ENCODE data around the gene RTN4IP1. TPM values are rescaled to one million over a fixed set of nuclear protein-coding genes. Genes with fewer than 3 reads are reported as not detected.

RTN4IP1 gene
- 0.43 TPM for total RNA-seq

GRCh38 chr6:106629103-106629858 is at the start of gene RTN4IP1, which contains the start of gene QRSL1:
Gene RTN4IP1 (minus strand): TSS chr6:106629498. CDS start chr6:106629021, 477 bp downstream.
Gene QRSL1 (plus strand): TSS chr6:106629578. CDS start chr6:106629682, 104 bp downstream.
- TF ChIP-seq CTCF (IDR thresholded peaks at IDR 0.05), result no peak
- peak; percentile 47 to 92 for DNase-seq (ENCODE audit: low spot score in 2 of 2)
- peak within 1 kb of the TSS; percentile 68 to 71 for H3K27ac ChIP-seq
- peak within 1 kb of the TSS; percentile 64 to 91 for H3K4me3 ChIP-seq
- intact Hi-C loops (cut with DNase I), result loop anchor here (1.0 kb wide), 2 partner anchors 110 to 304 kb away; partner anchors contain the start of gene ATG5
- no peaks in the 10 kb centered on the region for H3K36me3 ChIP-seq
- H3K27me3 ChIP-seq, result no peaks in the 10 kb centered on the region
- no peaks in the 10 kb centered on the region for H3K9me3 ChIP-seq
- H3K4me1 ChIP-seq, result peaks cover 0 to 7% of the 10 kb centered on the region in 2 donors

GRCh38 chr6:106677282-106677681 is 48.0 kb upstream of the RTN4IP1 start:
- Histone ChIP-seq H3K27ac (no peak overlapping the region), H3K4me3 (no peak overlapping the region), H3K36me3 (no peaks in the 10 kb centered on the region), H3K9me3 (no peaks in the 10 kb centered on the region), H3K27me3 (no peaks in the 10 kb centered on the region), H3K4me1 (no peaks in the 10 kb centered on the region)
- no peak for TF ChIP-seq CTCF (IDR thresholded peaks at IDR 0.05)
- no peak for DNase-seq (ENCODE audit: low spot score in 2 of 2)
- intact Hi-C loops (cut with DNase I), result no loop called here

- Histone ChIP-seq H3K36me3 (no peaks in the 10 kb centered on the region), H3K9me3 (no peaks in the 10 kb centered on the region), H3K4me3 (no peak overlapping the region), H3K27ac (no peak overlapping the region), H3K27me3 (no peaks in the 10 kb centered on the region), H3K4me1 (no peaks in the 10 kb centered on the region)
- TF ChIP-seq CTCF (IDR thresholded peaks at IDR 0.05), result no peak
- intact Hi-C loops (cut with DNase I), result no loop called here
- DNase-seq (ENCODE audit: low spot score in 2 of 2), result no peak
These were observed 45.4 kb upstream of the RTN4IP1 start for GRCh38 chr6:106674541-106675229.

- Histone ChIP-seq H3K27me3 (no peaks in the 10 kb centered on the region), H3K36me3 (no peaks in the 10 kb centered on the region), H3K4me3 (no peak overlapping the region), H3K9me3 (no peaks in the 10 kb centered on the region), H3K4me1 (no peaks in the 10 kb centered on the region), H3K27ac (no peak overlapping the region)
- intact Hi-C loops (cut with DNase I), result no loop called here
- DNase-seq (ENCODE audit: low spot score in 2 of 2), result no peak
- no peak for TF ChIP-seq CTCF (IDR thresholded peaks at IDR 0.05)
These were observed 42.4 kb upstream of the RTN4IP1 start for GRCh38 chr6:106671651-106672050.

- H3K4me1 ChIP-seq, result no peaks in the 10 kb centered on the region
- no peaks in the 10 kb centered on the region for H3K9me3 ChIP-seq
- intact Hi-C loops (cut with DNase I), result no loop called here
These were observed 40.9 kb upstream of the RTN4IP1 start for GRCh38 chr6:106670236-106670635.

More at GRCh38 chr6:106670236-106670635, 40.9 kb upstream of the RTN4IP1 start:
- TF ChIP-seq CTCF (IDR thresholded peaks at IDR 0.05), result no peak
- peaks cover 0 to 1% of the 10 kb centered on the region in 2 donors for H3K36me3 ChIP-seq
- no peak overlapping the region for H3K4me3 ChIP-seq
- DNase-seq (ENCODE audit: low spot score in 2 of 2), result no peak
- H3K27ac ChIP-seq, result no peak overlapping the region
- H3K27me3 ChIP-seq, result no peaks in the 10 kb centered on the region
